Activated naive CD4-positive, alpha-beta T cell treated with anti-CD3 and anti-CD28 coated beads, Interleukin-2, amount 10 ng/mL, durations not matched to agents 7 days and 5 days (primary cell): ENCODE data around the gene RGS13.

Experiments used
- CTCF ChIA-PET: fragments of 350-600 bp; sonication (Branson Sonifier 250); formaldehyde crosslinking; loops from one replicate; lab custom pipeline; 2021; ENCODE audit warnings: antibody characterized with exemption; lab: Charles Lee
- DNase-seq: peaks from one replicate; pipeline ENCODE4 v3.0.0-alpha.2; 2020
- H3K27ac Mint-ChIP-seq: one replicate; pipeline ENCODE4 v1.8.0; 2021; ENCODE audit warnings: mild to moderate bottlenecking, moderate library complexity, mixed read lengths
- H3K27me3 Mint-ChIP-seq: one replicate; pipeline ENCODE4 v1.8.0; 2021; ENCODE audit warnings: mild to moderate bottlenecking, mixed read lengths
- H3K36me3 Mint-ChIP-seq: one replicate; pipeline ENCODE4 v1.8.0; 2021; ENCODE audit warnings: mixed read lengths
- H3K4me1 Mint-ChIP-seq: one replicate; pipeline ENCODE4 v1.8.0; 2021; ENCODE audit warnings: mixed read lengths
- H3K4me3 Mint-ChIP-seq: one replicate; pipeline ENCODE4 v1.8.0; 2021; ENCODE audit warnings: mild to moderate bottlenecking, moderate library complexity, mixed read lengths
- H3K9me3 Mint-ChIP-seq: one replicate; pipeline ENCODE4 v1.8.0; 2021; ENCODE audit warnings: mixed read lengths

RGS13 gene, protein sequence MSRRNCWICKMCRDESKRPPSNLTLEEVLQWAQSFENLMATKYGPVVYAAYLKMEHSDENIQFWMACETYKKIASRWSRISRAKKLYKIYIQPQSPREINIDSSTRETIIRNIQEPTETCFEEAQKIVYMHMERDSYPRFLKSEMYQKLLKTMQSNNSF

DNA sequence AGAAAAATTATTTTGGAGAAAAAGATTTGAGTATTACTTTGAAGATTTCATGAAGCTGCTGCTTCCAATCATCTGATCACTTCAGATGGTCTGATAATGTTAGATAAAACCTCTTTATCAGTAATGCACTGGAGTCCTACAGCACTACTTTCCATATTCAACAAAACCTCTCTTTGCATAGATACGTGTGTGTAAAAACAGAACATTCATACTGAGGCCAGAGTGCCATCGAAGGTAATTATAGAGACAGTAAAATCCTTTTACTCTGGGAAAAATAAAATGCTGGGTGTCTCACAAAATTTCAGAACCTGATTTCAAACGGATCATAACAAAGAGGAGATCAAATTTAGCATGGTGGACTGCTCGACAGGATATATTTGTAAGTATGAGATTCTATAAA lies at the start of gene RGS13:
Gene RGS13 (plus strand): TSS at position 209 of the 400 bp plus-strand sequence. CDS start 8,188 bp downstream, outside the sequence.
- no peak within 1 kb of the TSS for H3K4me3 Mint-ChIP-seq
- peaks cover 9% of the 10 kb centered on the region for H3K27me3 Mint-ChIP-seq
- CTCF ChIA-PET, result no interaction called here
- DNase-seq, result no peak
- no peaks in the 10 kb centered on the region for H3K36me3 Mint-ChIP-seq
- H3K4me1 Mint-ChIP-seq, result no peaks in the 10 kb centered on the region
- H3K27ac Mint-ChIP-seq, result no peak within 1 kb of the TSS
- no peaks in the 10 kb centered on the region for H3K9me3 Mint-ChIP-seq

DNA sequence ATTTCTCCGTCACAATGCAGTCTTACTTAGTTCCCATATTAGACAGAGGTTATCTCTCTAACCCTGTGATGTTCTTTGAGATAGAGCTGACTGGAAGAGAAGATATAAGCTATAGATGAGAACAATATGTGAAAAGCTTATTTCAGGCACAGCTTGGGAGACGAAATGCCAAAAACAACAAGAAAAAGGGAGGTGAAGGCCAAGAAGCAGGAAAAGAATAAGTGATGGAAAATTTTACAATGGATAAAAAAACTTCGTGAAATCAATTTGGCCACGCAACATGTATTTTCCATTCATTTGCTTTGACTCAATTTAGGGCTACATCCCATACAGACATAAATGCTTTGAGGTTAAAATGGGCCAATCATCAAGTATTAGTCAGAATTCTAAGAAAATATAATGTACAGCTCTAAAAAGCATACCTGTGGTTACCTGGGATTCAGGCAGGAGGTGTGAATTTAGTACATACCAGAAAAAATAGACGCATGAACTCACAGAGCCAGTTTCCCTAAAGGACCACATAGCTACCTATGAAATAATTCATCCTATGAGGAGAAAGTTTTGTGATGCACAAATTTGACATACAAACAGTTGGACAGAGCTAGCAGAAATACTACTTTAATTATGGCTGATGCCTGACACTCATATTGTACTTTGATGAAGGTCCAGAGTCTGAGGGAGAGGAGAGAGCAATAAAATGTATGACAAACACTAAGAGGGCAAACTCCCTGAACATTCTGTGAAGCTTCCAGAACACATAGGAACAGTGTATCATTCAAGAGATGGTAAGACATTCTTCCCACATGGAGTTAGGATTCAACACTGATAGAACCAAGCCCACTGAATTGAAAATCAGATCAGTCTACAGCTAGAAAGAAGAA lies 48.3 kb upstream of the RGS13 start:
- H3K4me1 Mint-ChIP-seq, result no peaks in the 10 kb centered on the region
- H3K9me3 Mint-ChIP-seq, result no peaks in the 10 kb centered on the region
- CTCF ChIA-PET, result interaction anchor here (0.7 kb wide), 1 partner anchor 182 kb away, joined by 4 read pairs; no protein-coding TSS in a partner anchor
- no peak overlapping the region for H3K4me3 Mint-ChIP-seq
- no peak for DNase-seq
- no peaks in the 10 kb centered on the region for H3K36me3 Mint-ChIP-seq
- no peak overlapping the region for H3K27ac Mint-ChIP-seq
- H3K27me3 Mint-ChIP-seq, result peaks cover 18% of the 10 kb centered on the region

DNA sequence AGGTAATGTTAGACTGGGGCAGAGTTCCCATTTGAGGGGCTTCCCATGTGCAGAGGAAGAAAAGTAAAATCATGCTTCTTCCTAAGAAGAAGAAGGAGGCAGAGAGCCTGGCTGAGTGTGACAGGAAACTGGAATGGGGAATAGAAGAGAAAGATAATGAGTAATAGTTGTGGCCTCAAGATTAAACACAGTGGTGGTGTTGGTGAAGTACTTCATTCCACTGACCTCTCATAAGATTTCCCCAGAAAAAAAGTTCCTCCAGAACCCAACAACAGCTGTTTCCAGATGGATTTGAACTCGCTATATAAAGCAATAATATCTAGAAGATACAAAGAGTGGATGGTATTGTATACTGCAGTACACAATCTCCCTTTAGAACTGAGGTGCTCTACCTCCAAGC lies 47.4 kb upstream of the RGS13 start:
- no peak overlapping the region for H3K4me3 Mint-ChIP-seq
- no peaks in the 10 kb centered on the region for H3K36me3 Mint-ChIP-seq
- DNase-seq, result no peak
- CTCF ChIA-PET, result interaction anchor here (0.8 kb wide), 1 partner anchor 10 kb away, joined by 3 read pairs; no protein-coding TSS in a partner anchor
- H3K27ac Mint-ChIP-seq, result no peak overlapping the region
- H3K4me1 Mint-ChIP-seq, result no peaks in the 10 kb centered on the region
- H3K27me3 Mint-ChIP-seq, result peaks cover 18% of the 10 kb centered on the region
- H3K9me3 Mint-ChIP-seq, result no peaks in the 10 kb centered on the region

DNA sequence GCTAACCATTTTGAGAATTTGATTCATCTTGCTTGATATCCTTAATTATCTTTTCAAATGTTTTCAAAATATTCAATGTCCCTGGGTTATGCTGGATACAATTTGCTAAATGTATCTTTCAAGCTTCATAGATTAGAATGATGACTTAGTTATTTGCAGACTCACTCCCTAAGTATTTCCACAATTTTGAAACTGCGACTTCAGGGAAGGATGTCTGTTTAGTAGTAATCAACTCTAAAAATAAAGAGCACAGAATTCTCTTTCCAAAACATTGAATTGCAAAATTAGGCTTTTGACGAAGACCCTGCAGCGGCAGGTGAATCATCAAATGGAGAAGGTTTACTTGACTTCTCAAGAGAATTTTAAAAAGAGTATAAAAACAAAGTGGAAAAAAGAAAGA lies 46.1 kb upstream of the RGS13 start:
- Mint-ChIP-seq H3K36me3 (no peaks in the 10 kb centered on the region), H3K9me3 (no peaks in the 10 kb centered on the region), H3K27me3 (peaks cover 18% of the 10 kb centered on the region), H3K4me1 (no peaks in the 10 kb centered on the region), H3K4me3 (no peak overlapping the region), H3K27ac (no peak overlapping the region)
- CTCF ChIA-PET, result no interaction called here
- DNase-seq, result no peak

DNA sequence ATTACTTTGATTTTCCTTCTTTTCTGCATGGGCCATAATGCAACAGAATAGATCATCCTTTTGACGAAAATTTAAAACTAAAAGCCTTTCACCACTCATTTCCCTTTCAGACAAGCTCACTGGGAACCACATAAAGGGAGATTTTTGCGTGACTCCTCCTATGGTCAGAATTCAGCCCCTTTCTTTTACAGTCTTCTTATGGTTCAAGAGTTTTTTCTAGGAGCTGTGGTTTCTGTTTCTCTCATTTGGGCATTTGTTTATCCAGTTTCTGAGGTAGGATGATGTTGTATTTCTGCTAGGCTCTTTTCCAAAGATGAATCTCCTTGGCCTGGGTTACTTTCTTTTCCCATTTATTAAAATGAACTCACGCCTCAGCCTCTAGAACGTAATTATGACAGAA lies 43.4 kb upstream of the RGS13 start:
- CTCF ChIA-PET, result interaction anchor here (0.8 to 1.3 kb wide), 2 partner anchors 11 to 118 kb away, joined by 4 to 5 read pairs; no protein-coding TSS in a partner anchor
- H3K27me3 Mint-ChIP-seq, result peaks cover 14% of the 10 kb centered on the region
- H3K27ac Mint-ChIP-seq, result no peak overlapping the region
- DNase-seq, result no peak
- H3K4me1 Mint-ChIP-seq, result no peaks in the 10 kb centered on the region
- no peaks in the 10 kb centered on the region for H3K9me3 Mint-ChIP-seq
- no peak overlapping the region for H3K4me3 Mint-ChIP-seq
- no peaks in the 10 kb centered on the region for H3K36me3 Mint-ChIP-seq

DNA sequence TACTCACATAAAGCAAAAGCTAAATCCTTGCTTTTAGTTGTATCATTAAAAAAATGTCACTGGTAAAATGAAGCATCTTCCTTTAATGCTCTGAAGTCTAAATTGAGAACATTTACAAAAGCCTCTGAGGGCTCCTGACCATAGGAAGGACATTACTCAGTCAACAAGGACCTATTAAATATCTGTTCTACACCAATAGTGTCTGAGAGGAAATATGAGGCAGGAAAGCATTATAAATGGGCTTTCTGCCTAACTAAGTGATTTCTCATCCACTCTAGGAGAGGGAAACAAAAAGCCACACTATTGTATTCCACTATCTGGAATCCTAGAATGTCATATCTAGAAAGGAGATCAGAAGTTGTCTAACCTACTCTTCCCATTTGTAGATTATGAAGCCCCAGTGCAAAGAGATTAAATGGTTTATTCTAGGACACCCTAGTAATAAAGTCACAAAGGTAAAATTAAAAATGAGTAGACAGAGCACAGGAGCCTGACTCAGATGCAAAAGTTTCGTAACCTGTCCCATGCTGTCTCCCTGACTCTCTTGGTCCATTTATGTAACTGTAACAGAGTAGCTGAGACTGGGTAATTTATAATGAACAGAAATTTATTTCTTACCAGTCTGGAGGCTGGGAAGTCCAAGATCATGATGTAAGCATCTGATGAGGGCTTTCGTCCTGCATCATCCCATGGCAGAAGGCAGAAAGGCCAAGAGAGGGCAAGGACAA lies 42.8 kb upstream of the RGS13 start:
- no peak for DNase-seq
- Mint-ChIP-seq H3K36me3 (no peaks in the 10 kb centered on the region), H3K27ac (no peak overlapping the region), H3K27me3 (peaks cover 14% of the 10 kb centered on the region), H3K4me3 (no peak overlapping the region), H3K9me3 (no peaks in the 10 kb centered on the region), H3K4me1 (no peaks in the 10 kb centered on the region)
- CTCF ChIA-PET, result interaction anchor here (0.8 to 1.3 kb wide), 2 partner anchors 10 to 119 kb away, joined by 4 to 5 read pairs; no protein-coding TSS in a partner anchor

DNA sequence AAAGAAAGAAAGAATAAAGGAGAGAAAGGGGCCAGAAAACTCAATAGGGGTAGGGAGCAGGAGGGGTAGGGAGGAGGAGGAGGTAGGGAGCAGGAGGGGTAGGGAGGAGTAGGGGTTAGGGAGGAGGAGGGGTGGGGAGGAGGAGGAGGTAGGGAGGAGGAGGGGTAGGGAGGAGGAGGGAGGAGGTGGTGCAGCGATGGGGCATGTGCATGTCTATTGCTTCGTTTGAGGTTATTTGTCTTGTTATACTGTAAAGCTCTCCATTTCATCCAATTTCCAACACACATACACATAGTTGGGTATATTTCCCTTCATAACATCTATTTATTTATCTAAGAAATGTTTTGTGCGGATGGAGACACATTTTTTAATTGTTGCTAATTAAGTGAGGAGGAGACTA lies 40.6 kb upstream of the RGS13 start:
- DNase-seq, result no peak
- no peaks in the 10 kb centered on the region for H3K4me1 Mint-ChIP-seq
- no peak overlapping the region for H3K27ac Mint-ChIP-seq
- H3K36me3 Mint-ChIP-seq, result no peaks in the 10 kb centered on the region
- CTCF ChIA-PET, result interaction anchor here (0.7 kb wide), 2 partner anchors 12 kb away, joined by 4 read pairs; no protein-coding TSS in a partner anchor
- peaks cover 3% of the 10 kb centered on the region for H3K27me3 Mint-ChIP-seq
- no peak overlapping the region for H3K4me3 Mint-ChIP-seq
- no peaks in the 10 kb centered on the region for H3K9me3 Mint-ChIP-seq

DNA sequence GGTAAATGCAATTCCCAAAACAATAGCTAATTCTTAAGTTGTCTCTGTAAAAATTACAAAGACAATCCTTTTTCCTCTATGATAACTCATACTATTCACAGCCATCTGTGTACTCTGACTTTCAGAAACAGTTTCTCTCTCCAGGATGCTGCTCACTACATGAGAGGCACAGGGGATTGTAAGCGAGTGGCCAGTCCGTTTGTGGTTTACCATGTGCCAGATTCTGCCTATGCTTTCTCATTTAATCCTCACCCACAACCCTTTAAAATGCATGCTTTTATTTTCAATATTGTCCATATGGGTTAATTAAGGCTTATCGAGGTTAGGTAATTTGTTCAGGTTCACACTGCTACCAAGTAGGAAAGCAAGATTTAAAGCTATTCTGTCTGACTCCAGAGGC lies 37.4 kb upstream of the RGS13 start:
- CTCF ChIA-PET, result interaction anchor here (0.7 to 2.0 kb wide), 3 partner anchors 10 to 124 kb away, joined by 3 to 4 read pairs (median 3); no protein-coding TSS in a partner anchor
- H3K4me1 Mint-ChIP-seq, result no peaks in the 10 kb centered on the region
- H3K9me3 Mint-ChIP-seq, result no peaks in the 10 kb centered on the region
- H3K27ac Mint-ChIP-seq, result no peak overlapping the region
- no peak overlapping the region for H3K4me3 Mint-ChIP-seq
- H3K27me3 Mint-ChIP-seq, result no peaks in the 10 kb centered on the region
- DNase-seq, result no peak
- H3K36me3 Mint-ChIP-seq, result no peaks in the 10 kb centered on the region

DNA sequence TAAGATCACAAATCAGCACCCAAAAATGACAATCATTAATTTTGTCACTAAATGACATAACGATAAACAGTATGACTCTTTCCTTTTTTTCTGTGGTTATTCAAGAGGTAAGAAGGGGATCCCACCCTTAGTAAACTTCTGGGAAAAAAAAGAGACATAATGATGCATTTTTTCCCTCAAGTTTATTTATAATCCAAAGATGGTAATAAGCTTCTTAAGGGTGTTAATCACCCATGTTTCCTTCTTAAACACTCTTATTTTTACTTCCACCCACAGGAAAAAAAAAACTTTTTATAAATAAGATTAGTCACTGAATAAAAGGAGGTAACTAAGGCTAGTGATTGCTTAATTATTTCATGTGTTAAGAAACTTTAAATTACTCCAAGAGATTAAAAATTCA lies 35.7 kb upstream of the RGS13 start:
- DNase-seq, result no peak
- Mint-ChIP-seq H3K9me3 (no peaks in the 10 kb centered on the region), H3K27ac (no peak overlapping the region), H3K27me3 (no peaks in the 10 kb centered on the region), H3K4me3 (no peak overlapping the region), H3K4me1 (no peaks in the 10 kb centered on the region), H3K36me3 (no peaks in the 10 kb centered on the region)
- CTCF ChIA-PET, result interaction anchor here (1.0 to 1.1 kb wide), 2 partner anchors 60 to 131 kb away, joined by 3 read pairs; no protein-coding TSS in a partner anchor

DNA sequence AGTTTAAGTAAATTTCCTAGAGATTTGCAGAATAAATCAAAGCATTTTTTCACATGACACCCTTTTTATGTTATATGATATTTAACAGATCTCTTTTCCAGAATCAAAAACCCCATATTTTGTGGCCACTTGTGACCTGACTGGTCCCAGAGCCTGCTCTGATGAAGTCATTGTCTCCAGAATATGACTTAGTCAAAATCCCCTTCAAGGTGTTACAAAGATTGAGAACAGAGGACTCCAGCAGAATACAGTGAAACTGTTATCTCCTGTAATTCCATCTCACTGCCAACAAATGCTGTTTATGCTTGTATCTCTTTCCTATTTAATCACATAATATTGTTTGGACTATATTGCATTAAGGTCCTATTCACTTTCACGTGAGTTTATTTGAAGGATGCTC lies 34.8 kb upstream of the RGS13 start:
- Mint-ChIP-seq H3K9me3 (no peaks in the 10 kb centered on the region), H3K27ac (no peak overlapping the region), H3K4me1 (no peaks in the 10 kb centered on the region), H3K36me3 (no peaks in the 10 kb centered on the region), H3K27me3 (peaks cover 6% of the 10 kb centered on the region), H3K4me3 (no peak overlapping the region)
- CTCF ChIA-PET, result interaction anchor here (1.1 kb wide), 1 partner anchor 61 kb away, joined by 3 read pairs; no protein-coding TSS in a partner anchor
- DNase-seq, result no peak

DNA sequence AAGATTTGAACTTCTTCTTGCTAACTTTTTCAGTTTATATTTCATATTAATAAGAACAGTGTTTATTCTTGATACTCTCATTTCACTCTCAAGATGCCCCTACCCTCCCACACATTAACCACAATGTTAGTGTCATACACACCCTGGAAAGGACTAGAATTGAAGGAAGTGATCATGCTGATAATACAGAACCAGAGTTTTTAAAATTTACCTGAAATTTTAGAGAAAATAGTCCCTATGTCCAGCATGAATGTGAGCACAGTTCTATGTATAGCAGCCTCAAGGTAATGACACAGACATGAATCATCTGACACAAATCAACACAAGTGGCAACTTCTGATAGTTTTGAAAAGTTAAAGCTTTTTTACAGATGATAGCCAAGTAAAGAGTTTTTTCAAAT lies 34.4 kb upstream of the RGS13 start:
- DNase-seq, result no peak
- H3K36me3 Mint-ChIP-seq, result no peaks in the 10 kb centered on the region
- no peak overlapping the region for H3K27ac Mint-ChIP-seq
- peaks cover 6% of the 10 kb centered on the region for H3K27me3 Mint-ChIP-seq
- CTCF ChIA-PET, result no interaction called here
- H3K4me1 Mint-ChIP-seq, result no peaks in the 10 kb centered on the region
- no peaks in the 10 kb centered on the region for H3K9me3 Mint-ChIP-seq
- H3K4me3 Mint-ChIP-seq, result no peak overlapping the region

DNA sequence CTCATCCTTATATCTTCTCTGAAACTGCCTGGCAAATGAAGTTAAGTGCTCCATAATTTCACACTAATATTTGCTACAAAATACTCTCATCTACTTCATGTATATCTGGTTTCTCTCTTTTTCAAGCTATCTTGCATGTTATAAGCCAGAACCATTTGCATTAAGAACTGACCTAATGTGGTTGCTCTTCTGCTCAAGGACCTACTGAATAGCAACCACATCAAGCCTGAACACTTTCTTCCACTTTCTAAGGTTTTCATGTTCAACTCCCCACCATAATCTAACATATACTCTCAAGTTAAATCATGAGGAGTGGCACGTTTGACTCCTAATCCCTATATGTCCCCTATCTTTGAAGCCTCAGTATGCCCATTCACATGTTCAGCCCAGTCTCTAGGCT lies 33.2 kb upstream of the RGS13 start:
- no peaks in the 10 kb centered on the region for H3K9me3 Mint-ChIP-seq
- H3K4me3 Mint-ChIP-seq, result no peak overlapping the region
- CTCF ChIA-PET, result interaction anchor here (1.3 kb wide), 1 partner anchor 10 kb away, joined by 4 read pairs; no protein-coding TSS in a partner anchor
- DNase-seq, result no peak
- H3K36me3 Mint-ChIP-seq, result no peaks in the 10 kb centered on the region
- no peak overlapping the region for H3K27ac Mint-ChIP-seq
- peaks cover 6% of the 10 kb centered on the region for H3K27me3 Mint-ChIP-seq
- H3K4me1 Mint-ChIP-seq, result no peaks in the 10 kb centered on the region

DNA sequence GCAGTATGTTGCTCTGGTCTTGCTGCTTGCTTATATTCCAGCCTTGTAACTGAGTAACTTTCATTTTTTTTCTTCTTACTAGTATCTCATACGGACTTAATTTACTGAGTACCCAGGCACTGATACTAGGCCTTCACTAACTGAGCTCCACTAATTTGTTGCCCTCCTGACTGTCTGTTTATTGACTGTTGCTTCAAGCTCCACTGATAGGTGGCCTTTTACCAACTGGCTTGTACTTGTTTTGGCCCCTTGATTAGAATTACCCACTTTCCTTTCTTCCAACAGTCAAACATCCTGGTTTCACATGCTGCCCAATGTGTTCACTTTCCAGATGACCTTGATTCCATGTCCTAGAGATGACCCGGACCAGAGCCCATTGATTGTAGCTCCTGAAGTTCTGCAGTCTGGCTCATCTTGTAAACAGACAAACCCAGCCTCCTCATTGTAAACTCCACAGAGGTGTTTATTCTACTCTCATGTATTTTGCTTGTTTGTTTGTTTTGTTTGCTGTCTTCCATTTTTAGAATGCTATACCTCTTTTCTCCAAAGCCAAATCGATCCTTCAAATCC lies 32.6 kb upstream of the RGS13 start:
- Mint-ChIP-seq H3K27ac (peak overlapping the region; percentile 15), H3K36me3 (no peaks in the 10 kb centered on the region), H3K27me3 (peaks cover 6% of the 10 kb centered on the region), H3K9me3 (no peaks in the 10 kb centered on the region), H3K4me1 (no peaks in the 10 kb centered on the region), H3K4me3 (no peak overlapping the region)
- DNase-seq, result no peak
- CTCF ChIA-PET, result interaction anchor here (1.3 kb wide), 1 partner anchor 11 kb away, joined by 4 read pairs; no protein-coding TSS in a partner anchor
